Measurements from ENCODE around the gene KLF2. TPM values are rescaled to one million over a fixed set of nuclear protein-coding genes. Genes with fewer than 3 reads are reported as not detected.
"Not testable (repeated sequence)": the region's sequence is repeated elsewhere in the genome, so short reads cannot be mapped to it uniquely, and the experiment has no call there.

Gene KLF2
- total RNA-seq, 2 experiments from 2014 or later = 172 to 193 TPM

GRCh38 chr19:16296713-16297112 lies 27.9 kb upstream of the KLF2 start:
- H3K27ac Mint-ChIP-seq = no peak overlapping the region
- no peak for ATAC-seq (ENCODE audit: low read depth)
- H3K36me3 Mint-ChIP-seq = no peaks in the 10 kb centered on the region
- DNase-seq = no peak
- no peak overlapping the region for H3K4me3 Mint-ChIP-seq
- no peaks in the 10 kb centered on the region for H3K4me1 Mint-ChIP-seq
- H3K9me3 Mint-ChIP-seq = no peaks in the 10 kb centered on the region
- peaks cover 11% of the 10 kb centered on the region for H3K27me3 Mint-ChIP-seq
- POLR2A ChIA-PET = no interaction called here

GRCh38 chr19:16297575-16298178 lies 26.9 kb upstream of the KLF2 start:
- no peak overlapping the region for H3K27ac Mint-ChIP-seq
- DNase-seq = no peak
- H3K9me3 Mint-ChIP-seq = no peaks in the 10 kb centered on the region
- H3K36me3 Mint-ChIP-seq = no peaks in the 10 kb centered on the region
- no peak for ATAC-seq (ENCODE audit: low read depth)
- H3K27me3 Mint-ChIP-seq = peaks cover 11% of the 10 kb centered on the region
- H3K4me3 Mint-ChIP-seq = no peak overlapping the region
- POLR2A ChIA-PET = no interaction called here
- H3K4me1 Mint-ChIP-seq = no peaks in the 10 kb centered on the region

GRCh38 chr19:16298334-16298733 lies 26.3 kb upstream of the KLF2 start:
- DNase-seq (no peak), ATAC-seq (ENCODE audit: low read depth) (no peak)
- Mint-ChIP-seq H3K4me1 (no peaks in the 10 kb centered on the region), H3K36me3 (no peaks in the 10 kb centered on the region), H3K9me3 (no peaks in the 10 kb centered on the region), H3K27me3 (peaks cover 9% of the 10 kb centered on the region), H3K4me3 (no peak overlapping the region), H3K27ac (no peak overlapping the region)
- POLR2A ChIA-PET = no interaction called here

GRCh38 chr19:16301999-16302694 lies 22.5 kb upstream of the KLF2 start:
- POLR2A ChIA-PET = no interaction called here
- no peak overlapping the region for H3K27ac Mint-ChIP-seq
- no peaks in the 10 kb centered on the region for H3K36me3 Mint-ChIP-seq
- DNase-seq (no peak), ATAC-seq (ENCODE audit: low read depth) (no peak)
- peaks cover 6% of the 10 kb centered on the region for H3K27me3 Mint-ChIP-seq
- no peaks in the 10 kb centered on the region for H3K9me3 Mint-ChIP-seq
- no peak overlapping the region for H3K4me3 Mint-ChIP-seq
- H3K4me1 Mint-ChIP-seq = peaks cover 2% of the 10 kb centered on the region

- H3K27ac Mint-ChIP-seq = no peak overlapping the region
- no peaks in the 10 kb centered on the region for H3K9me3 Mint-ChIP-seq
- H3K4me1 Mint-ChIP-seq = peaks cover 2% of the 10 kb centered on the region
- POLR2A ChIA-PET = interaction anchor here (0.7 kb wide), 1 partner anchor 15 kb away, joined by 3 read pairs; no protein-coding TSS in a partner anchor
- H3K27me3 Mint-ChIP-seq = peaks cover 6% of the 10 kb centered on the region
- H3K36me3 Mint-ChIP-seq = no peaks in the 10 kb centered on the region
- ATAC-seq (ENCODE audit: low read depth) (no peak), DNase-seq (no peak)
- H3K4me3 Mint-ChIP-seq = no peak overlapping the region
These were observed 20.9 kb upstream of the KLF2 start for GRCh38 chr19:16303755-16304154.

GRCh38 chr19:16304511-16304910 lies 20.1 kb upstream of the KLF2 start:
- H3K27ac Mint-ChIP-seq; H3K4me3 Mint-ChIP-seq; H3K9me3 Mint-ChIP-seq; H3K36me3 Mint-ChIP-seq; ATAC-seq (ENCODE audit: low read depth); DNase-seq; H3K4me1 Mint-ChIP-seq; H3K27me3 Mint-ChIP-seq: not testable (repeated sequence)
- POLR2A ChIA-PET = interaction anchor here (0.6 kb wide), 1 partner anchor 110 kb away, joined by 4 read pairs; no protein-coding TSS in a partner anchor

- not testable (repeated sequence) for H3K9me3 Mint-ChIP-seq
These were observed 19.6 kb upstream of the KLF2 start for GRCh38 chr19:16305060-16305459.

GRCh38 chr19:16306728-16307402 lies 17.8 kb upstream of the KLF2 start:
- Mint-ChIP-seq H3K4me3 (no peak overlapping the region), H3K9me3 (no peaks in the 10 kb centered on the region), H3K27me3 (peaks cover 6% of the 10 kb centered on the region), H3K27ac (no peak overlapping the region), H3K4me1 (peaks cover 3% of the 10 kb centered on the region), H3K36me3 (no peaks in the 10 kb centered on the region)
- ATAC-seq (ENCODE audit: low read depth) = no peak
- DNase-seq = no peak
- POLR2A ChIA-PET = no interaction called here

More at GRCh38 chr19:16305060-16305459, 19.6 kb upstream of the KLF2 start:
- H3K4me3 Mint-ChIP-seq; H3K27me3 Mint-ChIP-seq; H3K4me1 Mint-ChIP-seq; H3K27ac Mint-ChIP-seq; DNase-seq; ATAC-seq (ENCODE audit: low read depth); H3K36me3 Mint-ChIP-seq: not testable (repeated sequence)
- POLR2A ChIA-PET = interaction anchor here (1.0 kb wide), 1 partner anchor 11 kb away, joined by 4 read pairs; no protein-coding TSS in a partner anchor

- no peaks in the 10 kb centered on the region for H3K36me3 Mint-ChIP-seq
These were observed 16.5 kb upstream of the KLF2 start for GRCh38 chr19:16308081-16308480.

GRCh38 chr19:16309643-16310042 lies 15.0 kb upstream of the KLF2 start:
- Mint-ChIP-seq H3K27me3 (peaks cover 9% of the 10 kb centered on the region), H3K36me3 (no peaks in the 10 kb centered on the region), H3K9me3 (no peaks in the 10 kb centered on the region), H3K27ac (no peak overlapping the region), H3K4me3 (no peak overlapping the region), H3K4me1 (peaks cover 3% of the 10 kb centered on the region)
- POLR2A ChIA-PET = no interaction called here
- ATAC-seq (ENCODE audit: low read depth) = no peak
- no peak for DNase-seq

More at GRCh38 chr19:16308081-16308480, 16.5 kb upstream of the KLF2 start:
- ATAC-seq (ENCODE audit: low read depth) = no peak
- POLR2A ChIA-PET = no interaction called here
- H3K27ac Mint-ChIP-seq = peak overlapping the region; percentile 45
- peaks cover 3% of the 10 kb centered on the region for H3K4me1 Mint-ChIP-seq
- no peak overlapping the region for H3K4me3 Mint-ChIP-seq
- H3K9me3 Mint-ChIP-seq = no peaks in the 10 kb centered on the region
- H3K27me3 Mint-ChIP-seq = peaks cover 9% of the 10 kb centered on the region
- DNase-seq = no peak

- Mint-ChIP-seq H3K4me1 (peaks cover 11% of the 10 kb centered on the region), H3K4me3 (no peak overlapping the region), H3K27ac (no peak overlapping the region), H3K36me3 (peaks cover 2% of the 10 kb centered on the region), H3K27me3 (peaks cover 29% of the 10 kb centered on the region), H3K9me3 (no peaks in the 10 kb centered on the region)
- DNase-seq (no peak), ATAC-seq (ENCODE audit: low read depth) (no peak)
- POLR2A ChIA-PET = interaction anchor here (0.6 to 1.5 kb wide), 2 partner anchors 9 to 11 kb away, joined by 4 to 8 read pairs; partner anchors contain the start of gene KLF2
These were observed 8.7 kb upstream of the KLF2 start for GRCh38 chr19:16315825-16316505.

GRCh38 chr19:16316506-16316882 lies 8.1 kb upstream of the KLF2 start:
- Mint-ChIP-seq H3K27ac (no peak overlapping the region), H3K4me3 (no peak overlapping the region)
- no peak for DNase-seq

GRCh38 chr19:16319481-16319880 lies 5.1 kb upstream of the KLF2 start:
- H3K27ac Mint-ChIP-seq = no peak overlapping the region
- H3K4me3 Mint-ChIP-seq = peak overlapping the region; percentile 52
- POLR2A ChIA-PET = interaction anchor here (0.7 to 1.3 kb wide), 2 partner anchors 12 to 52 kb away, joined by 3 to 5 read pairs; no protein-coding TSS in a partner anchor

More at GRCh38 chr19:16316506-16316882, 8.1 kb upstream of the KLF2 start:
- Mint-ChIP-seq H3K9me3 (no peaks in the 10 kb centered on the region), H3K4me1 (peaks cover 11% of the 10 kb centered on the region), H3K36me3 (peaks cover 2% of the 10 kb centered on the region), H3K27me3 (peaks cover 32% of the 10 kb centered on the region)
- no peak for ATAC-seq (ENCODE audit: low read depth)
- POLR2A ChIA-PET = interaction anchor here (0.6 to 1.5 kb wide), 2 partner anchors 8 to 11 kb away, joined by 4 to 8 read pairs; partner anchors contain the start of gene KLF2

More at GRCh38 chr19:16319481-16319880, 5.1 kb upstream of the KLF2 start:
- peak; percentile 32 for ATAC-seq (ENCODE audit: low read depth)
- peaks cover 2% of the 10 kb centered on the region for H3K36me3 Mint-ChIP-seq
- H3K9me3 Mint-ChIP-seq = no peaks in the 10 kb centered on the region
- peaks cover 51% of the 10 kb centered on the region for H3K27me3 Mint-ChIP-seq
- DNase-seq = peak; percentile 38
- H3K4me1 Mint-ChIP-seq = peaks cover 13% of the 10 kb centered on the region

All from activated naive CD8-positive, alpha-beta T cell treated with anti-CD3 and anti-CD28 coated beads, Interleukin-2, amount 10 ng/mL, durations not matched to agents 7 days and 5 days (primary cell).